Astrocyte (in vitro differentiated cells and primary cell): ENCODE measurements around the gene PGM5.

Source experiments
- EZH2 ChIP-seq: IDR thresholded peaks from 2 replicates; pipeline ENCODE4 v1.6.1; 2012; ENCODE audit warnings: mild to moderate bottlenecking, low read length, inconsistent platforms; ENCODE audit not compliant: insufficient read depth
- TF ChIP-seq, protein P1 (sequence below): IDR thresholded peaks from 2 replicates; pipeline ENCODE4 v1.5.1; 2011; ENCODE audit warnings: low read depth, mild to moderate bottlenecking, inconsistent platforms, low read length, moderate library complexity; ENCODE audit not compliant: insufficient read depth

GRCh38 chr9:68502279-68502678 lies 145.9 kb downstream of the PGM5 start:
- TF ChIP-seq, protein P1, sequence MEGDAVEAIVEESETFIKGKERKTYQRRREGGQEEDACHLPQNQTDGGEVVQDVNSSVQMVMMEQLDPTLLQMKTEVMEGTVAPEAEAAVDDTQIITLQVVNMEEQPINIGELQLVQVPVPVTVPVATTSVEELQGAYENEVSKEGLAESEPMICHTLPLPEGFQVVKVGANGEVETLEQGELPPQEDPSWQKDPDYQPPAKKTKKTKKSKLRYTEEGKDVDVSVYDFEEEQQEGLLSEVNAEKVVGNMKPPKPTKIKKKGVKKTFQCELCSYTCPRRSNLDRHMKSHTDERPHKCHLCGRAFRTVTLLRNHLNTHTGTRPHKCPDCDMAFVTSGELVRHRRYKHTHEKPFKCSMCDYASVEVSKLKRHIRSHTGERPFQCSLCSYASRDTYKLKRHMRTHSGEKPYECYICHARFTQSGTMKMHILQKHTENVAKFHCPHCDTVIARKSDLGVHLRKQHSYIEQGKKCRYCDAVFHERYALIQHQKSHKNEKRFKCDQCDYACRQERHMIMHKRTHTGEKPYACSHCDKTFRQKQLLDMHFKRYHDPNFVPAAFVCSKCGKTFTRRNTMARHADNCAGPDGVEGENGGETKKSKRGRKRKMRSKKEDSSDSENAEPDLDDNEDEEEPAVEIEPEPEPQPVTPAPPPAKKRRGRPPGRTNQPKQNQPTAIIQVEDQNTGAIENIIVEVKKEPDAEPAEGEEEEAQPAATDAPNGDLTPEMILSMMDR, result no peak
- no peak for TF ChIP-seq EZH2
